UCSD-AML1 (cell line): ENCODE measurements around the gene CFAP65.

Experiments used
- DNase-seq: peaks from one replicate; lab custom pipeline; 2025; ENCODE audit not compliant: unreplicated experiment; lab: John Stamatoyannopoulos, UW

Gene CFAP65

DNA sequence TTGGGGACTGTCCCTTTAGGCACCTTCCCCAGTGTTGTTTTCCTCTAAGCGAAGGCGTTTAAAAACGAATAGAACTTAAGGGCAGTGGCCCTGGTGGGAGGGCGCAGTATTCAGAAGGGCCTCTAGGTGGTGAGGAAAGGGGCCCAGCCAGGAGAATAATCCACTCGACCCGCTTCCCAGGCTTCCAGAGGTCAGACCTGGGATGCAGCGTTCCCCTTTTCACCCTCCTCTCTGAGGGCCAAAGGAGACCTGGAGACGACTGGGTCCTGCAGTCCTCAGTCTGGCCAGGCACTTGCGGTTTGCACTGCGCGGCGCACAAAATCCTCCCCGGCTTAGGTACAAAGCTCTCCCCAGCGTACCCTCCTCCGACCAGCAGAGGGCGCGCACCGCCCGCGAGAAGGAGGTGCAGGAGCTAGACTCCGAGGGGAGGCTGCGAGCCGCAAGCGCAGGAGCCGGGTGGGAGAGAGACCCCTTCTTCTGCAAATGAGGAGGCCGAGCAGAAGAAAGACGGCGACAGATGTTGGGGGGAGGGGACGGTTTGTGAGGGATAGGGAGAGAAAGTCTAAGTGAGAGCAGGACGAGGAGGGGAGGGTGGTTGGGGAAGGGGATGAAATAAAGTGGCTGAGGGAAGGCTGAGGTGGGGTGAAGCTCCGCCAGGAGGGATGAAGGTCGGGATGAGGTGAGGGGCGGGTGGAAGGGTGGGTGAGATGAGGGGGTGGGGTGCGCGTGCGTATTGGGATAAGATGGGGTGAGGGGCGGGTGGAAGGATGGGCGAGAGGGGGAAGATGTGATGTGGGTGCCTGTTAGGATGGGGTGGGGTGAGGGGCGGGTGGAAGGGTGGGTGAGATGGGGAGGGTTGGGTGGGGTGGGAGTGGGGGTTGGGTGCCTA is 61.2 kb downstream of the CFAP65 start:
- peak; percentile 85 for DNase-seq

DNA sequence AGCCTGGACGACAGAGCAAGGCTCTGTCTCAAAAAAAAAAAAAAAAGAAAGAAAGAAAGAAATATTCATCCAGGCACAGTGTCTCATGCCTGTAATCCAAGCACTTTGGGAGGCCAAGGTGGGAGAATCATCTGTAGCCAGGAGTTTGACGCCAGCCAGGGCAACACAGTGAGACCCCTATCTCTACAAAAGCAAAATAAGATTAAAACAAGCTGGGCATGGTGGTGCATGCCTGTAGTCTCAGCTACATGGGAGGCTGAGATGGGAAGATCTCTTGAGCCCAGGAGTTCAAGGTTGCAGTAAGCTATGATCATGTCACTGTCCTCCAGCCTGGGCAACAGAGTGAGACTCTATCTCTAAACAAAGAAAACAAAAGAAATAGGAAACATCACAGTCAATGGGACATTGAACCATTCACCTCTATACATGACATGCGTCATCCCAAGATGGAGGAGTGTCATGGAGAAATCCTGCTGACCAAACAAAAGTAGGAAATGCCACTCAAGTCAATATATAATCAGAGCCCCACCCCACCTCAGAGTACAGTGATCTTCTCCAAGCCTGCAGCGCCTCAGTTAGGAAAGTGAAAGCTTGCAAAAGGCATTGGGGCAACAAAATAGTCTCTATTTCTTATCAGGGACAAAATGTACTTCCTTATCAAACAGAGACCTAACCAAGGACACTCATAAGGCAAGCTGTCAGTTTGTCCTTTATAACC is 66.1 kb downstream of the CFAP65 start:
- no peak for DNase-seq

DNA sequence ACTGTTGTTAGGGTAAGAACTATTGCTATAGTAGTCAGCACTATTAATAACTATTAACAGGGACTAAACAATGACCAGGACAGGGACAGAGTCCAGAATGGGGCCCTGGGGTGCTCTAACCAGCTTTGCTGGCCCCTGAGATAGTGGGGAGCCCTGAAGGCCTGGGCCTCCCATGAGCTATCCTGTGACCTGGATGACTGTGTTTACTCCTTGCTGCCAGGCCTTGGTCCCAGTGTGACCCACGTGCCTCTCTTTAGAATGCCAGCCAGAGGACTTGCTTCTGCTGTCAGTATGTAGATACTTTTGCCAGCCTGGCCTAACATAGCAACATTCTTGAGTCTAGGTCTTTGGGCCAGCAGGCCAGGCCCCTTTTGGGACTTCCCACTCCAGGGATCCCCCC is 70.4 kb downstream of the CFAP65 start:
- DNase-seq, result no peak

DNA sequence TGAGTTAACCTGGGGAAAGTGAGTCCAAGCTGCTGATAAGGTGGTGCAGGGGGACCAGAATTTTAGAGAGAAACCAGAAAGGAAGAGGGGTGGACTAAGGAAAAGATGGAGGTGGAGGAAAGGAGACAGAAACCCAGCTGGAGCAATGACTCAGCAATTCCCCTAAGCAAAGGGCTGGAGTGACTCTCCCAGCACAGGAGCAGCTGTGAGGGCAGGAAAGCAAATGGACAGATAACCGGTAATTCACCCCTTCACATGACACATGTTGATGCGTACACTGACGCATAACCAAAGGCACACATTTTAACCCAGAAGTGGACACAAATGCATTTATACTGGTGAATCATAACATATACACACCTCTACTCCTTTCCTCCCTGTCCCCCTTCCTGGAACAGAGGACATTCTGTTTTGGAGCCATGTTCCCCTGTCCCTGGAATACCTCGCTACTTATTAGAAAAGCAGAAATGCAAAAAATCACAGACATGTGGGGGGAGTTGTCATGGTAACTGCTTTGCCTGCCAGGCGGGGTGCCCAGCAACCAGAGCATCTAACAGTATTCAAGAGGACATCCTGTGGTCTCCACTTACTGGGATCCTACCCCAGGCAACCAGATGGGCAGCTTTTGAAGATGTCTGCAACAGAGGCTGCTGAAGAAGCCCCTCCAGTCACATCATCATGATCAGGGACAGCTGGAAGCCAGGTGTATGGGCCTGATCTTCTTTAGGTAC is 77.1 kb downstream of the CFAP65 start:
- DNase-seq, result no peak

DNA sequence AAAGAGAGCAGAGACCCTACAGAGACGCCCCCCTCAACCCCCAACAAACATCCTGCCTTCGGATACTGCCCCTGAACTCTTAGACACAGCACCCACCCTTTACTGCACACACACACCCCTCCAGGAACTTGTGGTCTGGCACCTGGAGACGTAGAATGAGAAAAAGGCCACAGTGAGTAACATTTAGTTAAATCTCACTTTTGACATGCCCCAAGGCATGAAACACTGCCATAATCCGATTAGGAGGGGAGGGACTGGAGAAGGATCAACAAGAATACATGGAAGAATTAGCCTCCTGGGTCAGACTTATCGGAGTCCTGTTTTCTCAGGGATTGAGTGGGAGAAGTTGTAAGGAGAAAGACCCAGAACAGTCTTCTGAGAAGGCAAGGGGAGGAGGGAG is 77.7 kb downstream of the CFAP65 start:
- DNase-seq, result no peak

DNA sequence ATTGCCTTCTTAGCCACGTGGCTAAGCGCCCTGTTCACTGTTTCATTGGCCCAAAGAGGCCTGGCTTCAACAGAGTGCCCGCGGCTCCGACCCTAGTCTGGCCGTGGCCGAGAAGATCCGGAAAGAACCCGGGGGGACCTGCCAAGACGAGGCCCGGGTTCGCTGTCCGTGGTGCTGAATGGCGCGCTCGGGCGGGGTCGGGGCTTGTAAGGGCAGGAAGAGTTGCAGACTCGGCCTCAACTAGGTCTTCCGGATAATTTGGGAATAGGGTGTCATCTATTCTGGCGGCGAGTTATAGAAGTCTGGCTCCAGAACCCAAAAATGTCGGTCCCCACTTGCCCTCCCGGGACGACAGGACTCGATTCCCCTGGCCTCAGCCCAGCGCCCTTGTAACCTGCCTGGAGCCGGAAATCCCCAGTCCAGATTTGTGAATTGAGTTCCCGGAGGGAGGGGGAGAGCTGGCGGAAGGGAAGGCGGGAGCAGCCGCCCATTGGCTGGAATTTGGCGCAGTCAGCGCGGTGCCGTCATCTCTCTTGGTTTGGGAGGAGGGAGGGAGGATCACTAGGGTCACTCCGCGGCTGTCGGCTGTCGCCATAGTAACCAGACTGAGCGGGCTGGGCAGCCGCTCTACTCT is 78.3 kb downstream of the CFAP65 start:
- DNase-seq, result peak; percentile 30

DNA sequence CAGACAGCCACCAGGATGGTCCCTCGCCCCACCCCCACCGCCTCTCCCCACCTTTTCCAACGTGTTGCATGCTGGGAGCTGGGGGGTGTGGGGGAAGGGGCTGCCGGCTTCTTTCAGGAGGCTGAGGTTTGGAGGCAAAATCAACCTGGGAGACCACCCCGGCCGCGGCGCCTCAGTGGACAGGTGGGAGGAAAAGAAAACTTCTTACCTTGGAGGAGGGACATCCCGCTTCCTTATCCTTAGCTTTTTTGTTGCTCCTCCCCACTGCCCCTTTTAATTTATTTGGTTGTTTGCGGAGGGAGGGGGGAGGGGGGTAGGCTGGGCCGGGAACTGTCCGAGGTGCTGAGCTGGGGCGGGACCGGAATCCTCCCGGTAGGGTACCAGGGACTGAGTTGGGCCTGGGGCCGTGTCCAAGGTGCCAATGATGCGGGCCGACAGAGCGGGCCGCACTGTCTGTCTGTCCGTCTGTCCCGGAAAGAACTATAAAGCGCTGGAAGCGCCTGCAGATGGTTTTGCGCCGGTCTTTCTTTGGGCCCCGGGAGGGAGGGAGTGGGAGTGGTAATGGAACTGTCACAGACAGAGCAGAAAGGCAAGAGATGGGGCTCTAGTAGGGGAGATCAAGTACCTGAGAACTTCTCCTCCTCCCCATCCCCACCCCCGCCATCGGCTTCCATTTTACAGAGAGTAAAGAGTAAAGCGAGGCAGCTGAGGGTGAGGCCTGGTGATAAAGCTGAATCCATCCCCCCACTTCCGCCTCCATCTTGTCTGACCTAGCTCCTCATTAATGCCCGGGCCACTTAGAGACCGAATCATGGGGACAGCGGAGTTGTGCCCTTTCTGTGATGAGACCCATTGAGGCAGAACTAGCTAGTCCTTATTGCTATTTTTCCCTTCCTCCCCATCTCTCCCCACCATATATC is 79.4 kb downstream of the CFAP65 start:
- no peak for DNase-seq

DNA sequence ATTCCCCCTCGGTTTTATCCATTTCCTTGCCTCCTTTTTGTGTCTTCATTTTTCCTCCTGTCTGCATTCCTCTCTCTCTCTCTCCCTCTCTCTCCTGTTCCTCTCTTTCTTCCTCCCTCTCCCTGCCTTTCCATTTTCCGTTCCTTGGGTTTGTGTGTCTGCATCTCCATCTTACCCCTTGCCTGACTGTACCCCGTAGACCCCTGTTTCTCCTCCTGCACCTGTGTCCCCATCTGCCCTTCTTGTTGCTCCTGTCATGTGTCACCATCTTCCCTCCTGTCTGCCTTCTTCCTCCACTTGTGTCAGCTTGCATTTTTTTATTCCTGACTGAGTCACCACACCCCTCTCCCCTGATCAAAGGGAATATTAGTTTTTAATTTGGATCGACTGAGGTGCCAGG is 80.1 kb downstream of the CFAP65 start:
- no peak for DNase-seq

DNA sequence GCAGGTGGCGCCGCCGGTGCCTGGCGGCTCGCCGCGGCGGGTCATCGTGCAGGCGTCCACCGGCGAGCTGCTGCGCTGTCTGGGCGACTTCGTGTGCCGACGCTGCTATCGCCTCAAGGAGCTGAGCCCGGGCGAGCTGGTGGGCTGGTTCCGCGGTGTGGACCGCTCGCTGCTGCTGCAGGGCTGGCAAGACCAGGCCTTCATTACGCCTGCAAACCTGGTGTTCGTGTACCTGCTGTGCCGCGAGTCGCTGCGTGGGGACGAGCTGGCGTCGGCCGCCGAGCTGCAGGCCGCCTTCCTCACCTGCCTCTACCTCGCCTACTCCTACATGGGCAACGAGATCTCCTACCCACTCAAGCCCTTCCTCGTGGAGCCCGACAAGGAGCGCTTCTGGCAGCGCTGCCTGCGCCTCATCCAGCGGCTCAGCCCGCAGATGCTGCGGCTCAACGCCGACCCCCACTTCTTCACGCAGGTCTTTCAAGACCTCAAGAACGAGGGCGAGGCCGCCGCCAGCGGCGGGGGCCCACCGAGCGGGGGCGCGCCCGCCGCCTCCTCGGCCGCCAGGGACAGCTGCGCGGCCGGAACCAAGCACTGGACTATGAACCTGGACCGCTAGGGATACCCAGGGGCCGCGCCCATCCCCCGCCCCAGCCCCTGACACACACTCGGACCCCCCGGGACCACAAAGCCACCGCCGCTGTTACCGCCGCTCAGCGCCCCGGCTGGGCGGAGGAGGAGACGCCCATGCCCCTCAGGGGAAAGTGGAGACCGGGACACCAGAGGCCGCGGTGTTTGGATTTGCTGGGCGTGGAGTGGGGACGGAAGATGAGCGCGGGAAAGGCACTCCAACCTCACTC is 80.8 kb downstream of the CFAP65 start:
- no peak for DNase-seq

DNA sequence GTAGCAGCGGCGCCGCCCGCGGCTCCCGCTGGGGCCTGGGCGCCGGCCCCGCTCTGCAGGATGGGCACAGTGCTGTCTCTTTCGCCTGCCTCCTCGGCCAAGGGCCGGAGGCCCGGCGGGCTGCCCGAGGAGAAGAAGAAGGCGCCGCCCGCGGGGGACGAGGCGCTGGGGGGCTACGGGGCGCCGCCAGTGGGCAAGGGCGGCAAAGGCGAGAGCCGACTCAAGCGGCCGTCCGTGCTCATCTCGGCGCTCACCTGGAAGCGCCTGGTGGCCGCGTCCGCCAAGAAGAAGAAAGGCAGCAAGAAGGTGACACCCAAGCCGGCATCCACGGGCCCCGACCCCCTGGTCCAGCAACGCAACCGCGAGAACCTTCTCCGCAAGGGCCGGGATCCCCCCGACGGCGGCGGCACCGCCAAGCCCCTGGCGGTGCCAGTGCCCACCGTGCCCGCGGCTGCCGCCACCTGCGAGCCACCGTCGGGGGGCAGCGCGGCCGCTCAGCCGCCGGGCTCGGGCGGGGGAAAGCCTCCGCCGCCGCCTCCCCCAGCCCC is 81.5 kb downstream of the CFAP65 start:
- DNase-seq, result no peak

DNA sequence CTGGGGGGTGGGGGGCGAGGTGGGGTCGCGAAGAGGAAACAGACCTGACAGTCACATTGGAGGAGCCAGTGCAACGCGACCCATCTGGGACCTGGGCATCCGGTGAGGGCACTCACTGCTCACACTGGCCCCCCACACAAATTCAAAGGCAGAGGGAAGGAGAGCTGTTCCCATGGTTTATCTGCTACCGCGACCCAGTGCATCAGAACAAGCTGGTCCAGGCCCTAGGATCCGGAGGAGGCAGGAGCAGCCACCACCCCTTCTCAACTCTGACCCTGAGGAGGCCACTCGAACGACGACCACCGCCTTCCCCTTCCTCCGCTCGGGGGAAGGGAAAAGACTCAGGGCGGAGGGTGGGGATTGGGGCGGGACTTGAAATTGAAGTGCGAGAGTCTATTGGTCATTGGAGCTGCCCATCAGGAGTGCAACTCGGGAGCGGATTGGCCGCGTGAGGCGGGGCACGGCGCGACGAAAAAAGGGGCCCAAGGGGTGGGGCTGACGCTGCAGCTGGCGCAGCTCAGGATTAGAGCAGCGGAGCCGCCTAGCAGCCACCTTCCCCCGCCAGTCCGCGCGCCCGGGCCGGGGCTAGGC is 82.1 kb downstream of the CFAP65 start, which contains the start of gene CDK5R2:
Gene CDK5R2 (plus strand): TSS at position 526 of the 591 bp plus-strand sequence. CDS start 155 bp downstream, outside the sequence.
- DNase-seq, result peak; percentile 43

DNA sequence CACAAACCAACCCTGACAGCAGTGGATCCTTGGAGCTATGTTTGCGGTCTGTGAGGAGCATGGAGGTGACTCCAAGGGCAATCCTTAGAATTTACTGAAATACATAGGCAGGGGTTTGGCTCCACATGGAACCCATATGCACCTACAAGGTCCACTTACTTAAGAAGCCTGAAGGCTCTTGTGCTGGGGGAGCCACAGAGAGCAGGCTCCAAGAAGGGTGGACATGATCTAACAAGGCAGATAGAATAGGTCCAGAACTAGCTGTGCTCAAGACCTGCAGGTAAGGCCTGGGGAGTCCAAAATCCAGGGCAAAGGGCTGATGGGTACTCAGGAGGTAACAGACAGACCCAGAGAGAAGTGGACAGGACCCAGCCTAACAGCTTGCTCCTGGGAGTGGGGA is 83.0 kb downstream of the CFAP65 start:
- no peak for DNase-seq

DNA sequence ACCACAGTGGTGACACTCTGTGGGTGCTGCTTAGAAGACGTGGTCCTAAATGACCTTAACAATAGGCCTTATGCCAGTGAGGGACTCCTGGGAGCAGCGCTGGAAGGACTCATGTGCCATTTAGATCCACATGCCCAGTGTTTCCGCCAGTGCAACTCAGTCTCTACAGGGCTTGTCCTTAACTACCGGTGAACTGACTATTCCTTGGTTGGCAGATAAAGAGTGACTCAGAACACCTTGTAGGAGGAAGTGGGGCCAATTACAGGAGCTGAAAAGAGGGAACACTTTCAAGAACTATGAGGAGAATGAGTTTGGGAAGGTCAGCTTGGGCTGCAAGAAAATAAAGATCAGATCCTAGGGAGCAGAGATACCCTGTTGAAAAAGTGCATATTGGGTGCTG is 83.6 kb downstream of the CFAP65 start:
- no peak for DNase-seq

DNA sequence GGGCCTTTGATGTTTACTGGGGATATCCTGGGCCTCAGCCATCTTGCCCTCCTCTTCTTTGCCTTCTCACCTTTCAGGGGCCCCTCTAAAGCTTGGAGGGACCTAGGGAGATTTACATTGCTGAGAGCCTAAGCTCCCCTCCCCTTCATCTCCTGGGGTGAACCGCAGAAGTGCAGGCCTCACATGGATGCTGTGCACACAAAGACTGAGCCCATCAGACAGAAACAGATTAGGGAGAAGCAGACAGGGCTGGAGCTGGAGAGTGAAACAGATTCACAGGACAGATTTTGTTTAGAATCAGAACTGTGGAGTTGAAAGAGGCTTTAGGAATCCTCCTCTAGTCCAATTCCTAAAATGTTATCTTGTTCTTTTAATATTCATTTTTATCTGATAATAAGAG is 85.3 kb downstream of the CFAP65 start:
- no peak for DNase-seq

DNA sequence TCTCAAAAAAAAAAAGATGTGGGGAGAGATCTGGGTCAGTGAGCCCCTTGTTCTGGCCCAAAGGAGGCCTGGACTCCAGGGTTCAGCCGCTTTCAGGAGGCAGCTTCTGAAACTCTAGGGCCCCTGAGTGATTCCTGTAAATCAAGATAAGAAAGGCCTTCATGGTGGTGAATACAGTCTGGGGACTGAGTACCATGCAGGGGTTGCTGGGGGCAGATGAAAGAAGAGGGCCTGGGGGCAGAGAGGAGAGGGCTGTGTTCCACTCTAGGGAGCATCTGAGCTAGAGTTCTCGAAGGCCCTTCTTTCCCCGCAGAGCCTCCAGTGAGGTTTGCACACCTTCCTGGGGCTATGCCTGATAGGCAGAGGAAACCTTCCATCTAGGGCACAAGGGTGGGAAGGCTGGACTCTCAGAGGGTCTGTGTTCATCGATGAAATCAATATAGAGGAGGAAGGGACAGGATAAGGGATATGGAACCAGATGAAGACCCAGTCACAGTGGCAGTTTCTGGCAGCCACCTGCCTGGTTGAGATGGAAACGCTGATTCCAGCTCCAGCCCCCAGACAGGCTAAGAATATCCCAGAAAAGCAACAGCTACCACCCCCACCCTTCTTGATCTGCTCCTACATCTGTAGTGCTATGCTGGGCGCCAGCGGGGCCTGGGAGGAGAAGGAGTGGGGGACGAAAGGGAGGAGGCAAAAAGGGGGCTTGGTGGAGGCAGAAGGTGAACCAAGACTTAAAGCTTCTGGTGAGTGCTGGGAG is 86.6 kb downstream of the CFAP65 start:
- no peak for DNase-seq

DNA sequence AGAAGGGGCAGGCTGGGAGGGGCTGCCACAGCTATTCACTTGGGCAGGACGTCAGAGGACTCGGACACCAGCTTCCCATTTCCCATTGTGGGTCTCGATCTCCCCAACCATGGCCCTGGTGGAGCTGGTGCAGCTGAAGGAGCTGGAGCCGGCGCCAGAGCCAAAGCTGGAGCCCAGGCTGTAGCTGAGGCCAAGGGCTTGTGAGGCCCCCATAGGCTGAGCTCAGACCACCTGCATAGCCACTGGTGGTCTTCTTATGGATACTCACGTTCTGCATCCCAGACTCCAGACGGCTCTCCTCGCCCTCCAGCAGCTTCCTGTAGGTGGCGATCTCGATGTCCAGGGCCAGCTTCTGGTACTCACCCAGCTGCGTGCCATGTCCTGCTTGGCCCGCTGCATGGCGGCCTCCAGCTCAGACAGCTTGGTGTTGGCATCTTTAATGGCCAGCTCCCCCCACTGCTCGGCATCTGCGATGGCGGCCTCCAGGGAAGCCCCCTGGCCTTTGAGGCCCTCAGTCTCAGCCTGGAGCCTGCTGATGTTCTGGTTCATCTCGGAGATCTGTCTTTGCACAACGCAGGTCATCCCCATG is 87.9 kb downstream of the CFAP65 start:
- DNase-seq, result no peak
